ENCODE results near the gene PLA2G4D.

The PLA2G4D gene

DNA sequence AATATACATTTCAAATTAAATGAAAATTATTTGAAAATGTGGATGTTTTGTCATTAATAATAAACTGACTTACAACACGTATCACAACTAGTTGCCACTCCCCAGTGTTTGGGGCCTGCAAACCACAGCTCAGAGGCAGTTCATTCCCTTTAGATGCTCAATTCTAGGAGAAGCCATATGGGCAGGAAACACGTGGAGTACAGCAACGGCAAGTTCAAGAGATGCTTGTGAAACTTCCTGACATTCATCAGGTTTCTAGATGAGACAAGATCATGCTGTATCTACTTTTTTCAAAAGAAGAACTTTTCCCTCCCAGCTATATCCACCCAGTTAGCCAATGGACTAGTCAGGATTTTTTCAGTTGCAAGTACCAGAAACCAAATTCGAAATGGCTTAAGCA is 17.6 kb upstream of the PLA2G4D start:
- no peak for DNase-seq (ENCODE audit: low read depth)
- no peak overlapping the region for H3K4me3 ChIP-seq (ENCODE audit: low read depth, low read length)
- TF ChIP-seq, protein P1, sequence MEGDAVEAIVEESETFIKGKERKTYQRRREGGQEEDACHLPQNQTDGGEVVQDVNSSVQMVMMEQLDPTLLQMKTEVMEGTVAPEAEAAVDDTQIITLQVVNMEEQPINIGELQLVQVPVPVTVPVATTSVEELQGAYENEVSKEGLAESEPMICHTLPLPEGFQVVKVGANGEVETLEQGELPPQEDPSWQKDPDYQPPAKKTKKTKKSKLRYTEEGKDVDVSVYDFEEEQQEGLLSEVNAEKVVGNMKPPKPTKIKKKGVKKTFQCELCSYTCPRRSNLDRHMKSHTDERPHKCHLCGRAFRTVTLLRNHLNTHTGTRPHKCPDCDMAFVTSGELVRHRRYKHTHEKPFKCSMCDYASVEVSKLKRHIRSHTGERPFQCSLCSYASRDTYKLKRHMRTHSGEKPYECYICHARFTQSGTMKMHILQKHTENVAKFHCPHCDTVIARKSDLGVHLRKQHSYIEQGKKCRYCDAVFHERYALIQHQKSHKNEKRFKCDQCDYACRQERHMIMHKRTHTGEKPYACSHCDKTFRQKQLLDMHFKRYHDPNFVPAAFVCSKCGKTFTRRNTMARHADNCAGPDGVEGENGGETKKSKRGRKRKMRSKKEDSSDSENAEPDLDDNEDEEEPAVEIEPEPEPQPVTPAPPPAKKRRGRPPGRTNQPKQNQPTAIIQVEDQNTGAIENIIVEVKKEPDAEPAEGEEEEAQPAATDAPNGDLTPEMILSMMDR (conservative IDR thresholded peaks at IDR 0.05; ENCODE audit: low read depth, low read length) = no peak

DNA sequence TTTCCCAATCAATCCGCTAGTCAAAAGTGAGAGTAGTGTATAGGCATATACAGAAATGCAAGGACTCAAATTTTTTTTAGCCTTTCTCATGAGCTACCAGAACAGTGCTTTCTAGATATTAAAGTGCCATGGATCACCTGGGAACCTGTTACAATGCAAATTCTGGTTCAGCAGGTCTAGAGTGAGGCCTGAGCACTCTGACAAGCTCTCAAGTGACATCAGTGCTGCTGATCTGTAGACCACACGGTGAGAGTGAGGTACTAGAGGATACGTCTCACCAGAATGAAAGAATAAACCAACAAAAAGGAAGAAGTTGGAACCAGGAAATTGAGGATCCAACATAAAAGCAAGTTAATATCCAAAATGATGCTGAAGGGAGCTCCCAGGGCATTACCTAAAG is 16.0 kb upstream of the PLA2G4D start:
- TF ChIP-seq, protein P1 (conservative IDR thresholded peaks at IDR 0.05; ENCODE audit: low read depth, low read length) = no peak
- H3K4me3 ChIP-seq (ENCODE audit: low read depth, low read length) = no peak overlapping the region
- no peak for DNase-seq (ENCODE audit: low read depth)

DNA sequence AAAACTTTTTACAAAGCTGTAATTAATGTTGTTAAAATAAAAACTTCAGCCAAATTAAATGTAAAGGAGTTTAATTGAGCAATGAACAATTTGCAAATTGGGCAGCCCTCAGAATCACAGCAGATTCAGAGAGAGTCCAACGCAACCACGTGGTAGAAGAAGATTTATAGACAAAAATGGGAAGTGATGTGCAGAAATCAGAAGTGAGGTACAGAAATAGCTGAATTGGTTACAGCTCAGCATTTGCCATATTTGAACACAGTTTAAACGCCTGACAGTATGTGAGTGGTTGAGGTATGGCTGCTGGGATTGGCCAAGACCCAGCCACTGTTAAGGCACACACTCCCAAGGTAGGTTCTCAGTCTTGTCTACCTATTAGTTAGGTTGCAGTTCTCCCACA is 14.4 kb upstream of the PLA2G4D start:
- DNase-seq (ENCODE audit: low read depth) = no peak
- TF ChIP-seq, protein P1 (conservative IDR thresholded peaks at IDR 0.05; ENCODE audit: low read depth, low read length) = no peak
- H3K4me3 ChIP-seq (ENCODE audit: low read depth, low read length) = no peak overlapping the region

DNA sequence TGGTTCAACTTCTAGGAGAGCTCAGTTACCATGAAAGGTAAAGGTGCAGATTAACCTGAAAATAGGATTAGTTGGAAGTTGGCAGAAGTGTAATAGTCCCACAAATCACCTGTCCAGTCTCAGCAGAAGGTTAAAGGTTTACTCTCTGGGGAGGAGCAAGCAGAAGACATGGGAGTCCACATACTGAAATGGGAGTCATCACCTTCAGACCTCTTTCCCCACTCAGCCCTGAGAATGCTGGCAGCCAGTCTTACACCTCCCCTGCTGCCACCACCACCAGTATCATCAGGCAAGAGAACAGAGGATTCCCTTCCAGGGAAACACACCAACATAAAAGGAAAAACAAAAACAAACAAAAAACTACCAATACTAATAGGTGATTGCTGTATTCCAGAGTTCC is 13.8 kb upstream of the PLA2G4D start:
- no peak overlapping the region for H3K4me3 ChIP-seq (ENCODE audit: low read depth, low read length)
- TF ChIP-seq, protein P1 (conservative IDR thresholded peaks at IDR 0.05; ENCODE audit: low read depth, low read length) = no peak
- peak; percentile 21 for DNase-seq (ENCODE audit: low read depth)

DNA sequence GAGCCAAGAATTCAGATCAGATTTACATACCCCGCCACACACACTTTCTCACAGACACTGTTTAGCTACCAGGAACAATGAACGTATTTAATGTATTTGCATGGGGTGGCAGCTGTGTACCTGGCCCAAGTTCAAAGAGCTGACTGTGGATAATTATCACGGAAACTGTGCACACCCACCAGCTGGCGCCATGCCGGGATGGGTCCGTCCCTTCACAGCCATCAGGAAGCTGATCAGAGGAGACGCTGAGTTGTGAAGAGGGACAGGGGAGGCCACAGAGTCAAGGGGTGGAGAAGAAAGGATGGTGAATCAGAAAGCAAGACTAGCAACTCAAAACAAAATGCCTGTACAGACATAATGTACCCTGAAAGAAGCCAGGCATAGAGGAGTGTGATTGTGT is 13.1 kb upstream of the PLA2G4D start:
- TF ChIP-seq, protein P1 (conservative IDR thresholded peaks at IDR 0.05; ENCODE audit: low read depth, low read length) = no peak
- H3K4me3 ChIP-seq (ENCODE audit: low read depth, low read length) = no peak overlapping the region
- DNase-seq (ENCODE audit: low read depth) = no peak

DNA sequence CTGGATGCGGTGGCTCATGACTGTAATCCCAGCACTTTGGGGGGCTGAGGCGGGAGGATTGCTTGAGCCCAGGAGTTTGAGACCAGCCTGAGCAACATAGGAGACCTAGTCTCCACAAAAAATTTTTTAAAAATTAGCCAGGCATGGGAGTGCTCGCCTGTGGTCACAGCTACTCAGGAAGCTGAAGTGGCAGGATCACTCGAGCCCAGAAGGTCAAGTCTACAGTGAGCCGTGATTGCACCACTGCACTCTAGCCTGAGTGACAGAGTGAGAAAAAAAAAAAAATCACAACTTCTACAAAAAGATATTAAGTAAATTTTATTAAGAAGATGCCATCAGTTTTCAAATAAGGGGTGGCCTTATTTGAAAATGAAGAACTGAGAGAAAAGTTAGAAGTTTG is 11.9 kb upstream of the PLA2G4D start:
- no peak for DNase-seq (ENCODE audit: low read depth)
- TF ChIP-seq, protein P1 (conservative IDR thresholded peaks at IDR 0.05; ENCODE audit: low read depth, low read length) = no peak
- no peak overlapping the region for H3K4me3 ChIP-seq (ENCODE audit: low read depth, low read length)

DNA sequence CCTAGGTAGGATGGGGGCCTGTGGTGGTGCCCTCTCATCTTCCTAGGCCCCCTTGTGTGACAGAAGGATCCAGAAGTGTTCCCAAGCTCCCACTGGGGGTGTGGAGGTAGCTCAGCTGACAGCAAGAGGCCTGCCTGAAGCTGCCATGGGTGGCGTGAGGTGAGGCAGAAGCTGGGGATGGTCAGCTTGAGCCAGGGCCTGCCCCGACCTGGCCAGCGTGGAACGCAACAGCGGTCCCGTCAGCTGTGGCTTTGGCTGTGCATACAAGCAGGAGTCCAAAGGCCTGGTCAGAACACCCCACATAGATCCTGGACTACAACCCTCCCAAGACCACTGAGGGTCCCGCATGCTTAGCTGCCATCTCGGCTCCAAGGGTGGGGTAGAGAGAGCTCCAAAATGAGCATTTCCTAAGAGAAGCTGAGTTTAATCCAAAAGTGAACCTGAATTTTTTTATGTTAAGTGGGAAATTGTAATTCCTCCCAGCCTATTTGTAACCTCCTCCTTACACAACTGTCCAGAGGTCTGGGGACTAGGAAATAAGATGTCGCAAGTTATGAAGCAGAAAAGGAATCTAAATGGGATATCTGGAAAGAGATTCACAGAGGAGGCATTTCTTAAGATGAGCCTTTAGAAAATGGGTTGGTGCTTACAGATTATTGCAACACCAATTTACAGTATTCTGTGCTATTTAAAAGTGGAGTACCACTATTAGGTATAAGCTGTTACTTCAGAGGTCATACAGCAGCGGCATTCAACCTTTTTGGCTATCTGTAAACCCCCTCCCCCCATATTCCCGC is 9.9 kb upstream of the PLA2G4D start:
- TF ChIP-seq, protein P1 (conservative IDR thresholded peaks at IDR 0.05; ENCODE audit: low read depth, low read length) = no peak
- H3K4me3 ChIP-seq (ENCODE audit: low read depth, low read length) = no peak overlapping the region
- DNase-seq (ENCODE audit: low read depth) = no peak
